ENCODE measurements around the gene EVI2A.
"Not testable (repeated sequence)": the region's sequence is repeated elsewhere in the genome, so short reads cannot be mapped to it uniquely, and the experiment has no call there.

The EVI2A gene

DNA sequence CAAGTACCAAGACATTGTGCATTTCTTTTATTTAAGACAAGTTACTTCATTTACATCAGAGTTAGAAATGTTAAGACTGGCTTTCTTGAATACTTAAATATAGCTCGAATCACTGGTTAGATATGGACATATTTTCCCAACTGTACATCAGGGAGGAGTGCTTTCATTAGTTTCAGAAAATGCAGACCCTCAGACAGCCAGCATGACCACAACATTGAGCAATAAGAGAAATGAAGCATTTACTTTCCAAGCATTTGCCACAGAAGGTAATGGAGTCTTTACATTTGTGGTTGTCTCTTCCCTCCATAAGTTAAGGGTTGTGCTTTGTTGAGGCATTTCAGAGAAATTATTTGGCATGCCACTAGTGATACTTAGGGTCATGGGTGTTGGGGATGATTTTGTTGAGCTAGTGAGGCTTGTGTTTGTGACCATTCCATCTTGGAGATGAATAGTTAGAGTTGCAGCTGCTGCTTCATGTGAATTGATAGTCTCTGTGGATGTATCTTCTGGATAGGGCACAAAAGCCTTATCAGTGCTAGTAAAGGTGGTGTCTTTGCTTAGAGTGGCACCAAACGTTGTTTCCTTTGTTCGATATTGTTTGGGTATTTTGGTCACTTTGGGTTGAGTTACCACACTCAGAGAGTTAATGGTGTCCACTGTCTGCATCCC, 26.5 kb downstream of the EVI2A start:
- no peak for TF ChIP-seq CTCF (conservative IDR thresholded peaks at IDR 0.05; ENCODE audit: control insufficient read depth, insufficient read depth, low read depth, low read length)
- no peak for DNase-seq (ENCODE audit: low read depth)
- H3K4me3 ChIP-seq (ENCODE audit: control insufficient read depth, low read depth, low read length) = no peak overlapping the region

- TF ChIP-seq CTCF (conservative IDR thresholded peaks at IDR 0.05; ENCODE audit: control insufficient read depth, insufficient read depth, low read depth, low read length) = no peak
- no peak for DNase-seq (ENCODE audit: low read depth)
Measured at GRCh38 chr17:31294231-31294630, 27.2 kb downstream of the EVI2A start.

GRCh38 chr17:31293581-31293980, 27.8 kb downstream of the EVI2A start:
- H3K4me3 ChIP-seq (ENCODE audit: control insufficient read depth, low read depth, low read length) = no peak overlapping the region
- TF ChIP-seq CTCF (conservative IDR thresholded peaks at IDR 0.05; ENCODE audit: control insufficient read depth, insufficient read depth, low read depth, low read length) = no peak
- DNase-seq (ENCODE audit: low read depth) = no peak

More at GRCh38 chr17:31294231-31294630, 27.2 kb downstream of the EVI2A start:
- H3K4me3 ChIP-seq (ENCODE audit: control insufficient read depth, low read depth, low read length) = no peak overlapping the region

DNA sequence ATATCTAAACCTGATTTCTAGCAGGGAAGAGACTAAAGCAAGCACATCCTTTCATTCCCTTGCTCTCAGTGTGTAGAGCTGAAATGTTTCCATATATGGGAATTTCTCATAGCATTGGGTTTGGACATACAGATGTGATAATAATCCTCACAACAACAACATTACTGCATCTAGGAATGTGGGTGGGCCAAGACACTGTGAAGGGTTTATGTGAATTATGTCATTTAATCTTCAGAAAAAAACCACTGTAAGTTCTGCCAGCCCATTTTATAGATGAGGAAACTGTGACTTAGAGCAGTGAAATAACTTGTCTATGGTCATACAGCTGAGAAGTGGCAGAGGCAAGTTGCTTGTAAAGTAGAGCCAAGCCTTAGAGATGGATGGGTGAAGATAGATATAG, 29.6 kb downstream of the EVI2A start:
- no peak for TF ChIP-seq CTCF (conservative IDR thresholded peaks at IDR 0.05; ENCODE audit: control insufficient read depth, insufficient read depth, low read depth, low read length)
- DNase-seq (ENCODE audit: low read depth) = no peak
- H3K4me3 ChIP-seq (ENCODE audit: control insufficient read depth, low read depth, low read length) = no peak overlapping the region

GRCh38 chr17:31289790-31290189, 31.6 kb downstream of the EVI2A start:
- H3K4me3 ChIP-seq (ENCODE audit: control insufficient read depth, low read depth, low read length) = no peak overlapping the region
- DNase-seq (ENCODE audit: low read depth) = peak; percentile 37
- no peak for TF ChIP-seq CTCF (conservative IDR thresholded peaks at IDR 0.05; ENCODE audit: control insufficient read depth, insufficient read depth, low read depth, low read length)

DNA sequence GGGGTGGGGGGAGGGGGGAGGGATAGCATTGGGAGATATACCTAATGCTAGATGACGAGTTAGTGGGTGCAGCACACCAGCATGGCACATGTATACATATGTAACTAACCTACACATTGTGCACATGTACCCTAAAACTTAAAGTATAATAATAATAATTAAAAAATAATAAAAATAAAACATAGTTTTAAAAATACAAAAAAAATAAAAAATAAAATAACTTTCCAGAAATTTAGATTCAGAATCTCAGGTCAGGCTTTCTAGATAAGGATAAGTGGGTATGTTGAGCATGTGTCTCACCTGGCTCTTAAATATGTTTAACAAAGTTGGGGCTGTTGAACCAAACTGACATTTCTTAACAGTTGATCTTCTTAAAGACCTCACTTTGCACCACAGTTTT, 33.5 kb downstream of the EVI2A start:
- H3K4me3 ChIP-seq (ENCODE audit: control insufficient read depth, low read depth, low read length); DNase-seq (ENCODE audit: low read depth): not testable (repeated sequence)

- no peak for TF ChIP-seq CTCF (conservative IDR thresholded peaks at IDR 0.05; ENCODE audit: control insufficient read depth, insufficient read depth, low read depth, low read length)
- no peak for DNase-seq (ENCODE audit: low read depth)
Measured at GRCh38 chr17:31286587-31286986, 34.8 kb downstream of the EVI2A start.

More at GRCh38 chr17:31286587-31286986, 34.8 kb downstream of the EVI2A start:
- H3K4me3 ChIP-seq (ENCODE audit: control insufficient read depth, low read depth, low read length) = no peak overlapping the region
